Heart right ventricle (tissue), 16 donors: ENCODE data around the gene SRGAP2C. TPM values are rescaled to one million over a fixed set of nuclear protein-coding genes. Genes with fewer than 3 reads are reported as not detected.
"Not testable (repeated sequence)": the region's sequence is repeated elsewhere in the genome, so short reads cannot be mapped to it uniquely, and the experiment has no call there.

ENCODE experiments used
- ATAC-seq, 8 donors: fragments of 200-7000 bp; cut with Tn5 transposase; one replicate each; pipeline ENCODE4 v1.9.1; 2020; ENCODE audit warnings: mild to moderate bottlenecking in 8 of 8, moderate library complexity in 8 of 8, moderate number of reproducible peaks in 1 of 8
- DNase-seq, 2 donors: peaks; one replicate each; pipeline ENCODE4 v3.0.0-alpha.2; 2020
- H3K27ac ChIP-seq, 10 donors: fragments of 200-600 bp; sonication (generic) in 2 of 10; one replicate each; pipeline versions ENCODE4 v1.5.0 to v1.8.0; 2020 to 2022; ENCODE audit warnings: mild to moderate bottlenecking in 3 of 10
- H3K27me3 ChIP-seq, 7 donors: fragments of 200-600 bp; one replicate each; pipeline ENCODE4 v1.8.0; 2021 to 2022; ENCODE audit warnings: mild to moderate bottlenecking in 2 of 7
- H3K36me3 ChIP-seq, 9 donors: fragments of 200-600 bp; sonication (generic) in 1 of 9; one replicate each; pipeline versions ENCODE4 v1.5.0 to v1.8.0; 2020 to 2022; ENCODE audit warnings: mild to moderate bottlenecking in 2 of 9
- H3K4me1 ChIP-seq, 9 donors: fragments of 200-600 bp; sonication (generic) in 1 of 9; one replicate each; pipeline versions ENCODE4 v1.5.0 to v1.8.0; 2020 to 2022; ENCODE audit warnings: mild to moderate bottlenecking in 4 of 9
- H3K4me3 ChIP-seq, 10 donors: fragments of 200-600 bp; sonication (generic) in 2 of 10; one replicate each; pipeline versions ENCODE4 v1.5.0 to v1.8.0; 2020 to 2022; ENCODE audit warnings: mild to moderate bottlenecking in 7 of 10, moderate library complexity in 2 of 10
- H3K9me3 ChIP-seq, 11 donors: fragments of 200-600 bp in 10 of 11; sonication (generic) in 2 of 11; one replicate each; pipeline versions ENCODE4 v1.5.0 to v1.8.0; 2013 to 2022; ENCODE audit warnings: mild to moderate bottlenecking in 2 of 11, control low read depth in 1 of 11, moderate library complexity in 1 of 11
- WGBS, 2 donors: extraction: QIAGEN DNeasy Blood & Tissue Kit; methylation state at CpG; one replicate each; pipeline ENCODE4 v1.1.7; 2013; ENCODE audit warnings: inconsistent platforms in 1 of 2; 5-methylcytosine and 5-hydroxymethylcytosine counted together
- intact Hi-C, 10 donors: fragments of 100-400 bp; cut with DNase I; formaldehyde crosslinking; loops; one replicate each; pipeline versions ENCODE4 v1.11.1 to v1.14.2; 2022
- polyA plus RNA-seq, 2 donors: library from polyadenylated mRNA; stranded (reverse); fragments of 200-250 nt; gene quantifications; one replicate each; pipeline ENCODE4 v1.2.3, GENCODE V29; 2013
- total RNA-seq, 10 donors: library from RNA; stranded (reverse); fragmentation: NEBNext Ultra II Directional in 3 of 10; extraction: Animal tissue kit (Norgen Biotek cat#: 25700) in 3 of 10; gene quantifications; one replicate each; pipeline versions ENCODE4 v1.2.1 to v1.2.4, GENCODE V29; 2021 to 2023
- donor health status: Arrhythmogenic right ventricular cardiomyopathy.
- donor health status: ischemic (EF 13 %, LVEDD 7.1; RV severe dilation, severe dysfunction).
- donor health status: healthy with polysubstance abuse.
- donor health status: DM: no; HTN: yes; CAD: no.
- donor health status: DM: no; HTN: no; CAD: no.
- donor health status: ischemic (EF 25% LVEDD 6.9; RV normal size, moderate dysfunction).
- donor health status: ischemic (EF 25% LVEDD 5.7; RV mildly dilated, moderate dysfunction).
- donor health status: healthy.
- donor health status: DM: yes; HTN: yes; CAD: no.
- donor health status: Ischemic cardiomyopathy.
- donor health status: ischemic (EF 35%, LVEDD 5.7; RV mildly dilated, moderate dysfunction).
- donor health status: nonischemic (EF 11% LVEDD 7.7; RV severe dilation, severe dysfunction).
- donor health status: DM: yes; HTN: yes; CAD: no.
- donor health status: PGD.
- donor health status: ischemic (EF 29% LVEDD 5.4; RV normal size, mild dysfunction).
- donor health status: nonischemic (EF 23%, LVEDD 6.1; RV moderate dilation, normal function).

The SRGAP2C gene
- total and polyA plus RNA-seq, 12 donors: 3.3 to 13.4 (median 9.5) TPM

DNA sequence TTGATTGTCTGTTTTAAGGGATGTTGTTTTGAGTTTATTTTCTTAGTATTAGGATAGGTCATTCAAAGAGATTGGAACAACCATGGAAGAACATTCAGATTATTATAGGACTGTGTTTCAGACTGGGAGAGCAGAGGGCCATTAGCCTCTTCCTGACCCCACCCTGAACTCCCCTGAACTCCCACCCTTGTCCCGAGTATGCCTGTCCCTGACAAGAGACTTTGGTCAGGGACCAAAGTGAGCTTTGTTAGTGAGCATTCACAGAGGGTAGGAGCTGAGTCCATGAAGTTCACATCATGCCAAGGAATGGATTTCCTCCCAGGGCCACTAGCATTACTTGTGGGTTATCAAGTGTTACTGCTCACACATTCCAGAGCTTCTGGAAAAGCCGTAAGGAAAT lies 172.0 kb downstream of the SRGAP2C start:
- ATAC-seq, H3K4me1 ChIP-seq, H3K27ac ChIP-seq: not testable (repeated sequence)

DNA sequence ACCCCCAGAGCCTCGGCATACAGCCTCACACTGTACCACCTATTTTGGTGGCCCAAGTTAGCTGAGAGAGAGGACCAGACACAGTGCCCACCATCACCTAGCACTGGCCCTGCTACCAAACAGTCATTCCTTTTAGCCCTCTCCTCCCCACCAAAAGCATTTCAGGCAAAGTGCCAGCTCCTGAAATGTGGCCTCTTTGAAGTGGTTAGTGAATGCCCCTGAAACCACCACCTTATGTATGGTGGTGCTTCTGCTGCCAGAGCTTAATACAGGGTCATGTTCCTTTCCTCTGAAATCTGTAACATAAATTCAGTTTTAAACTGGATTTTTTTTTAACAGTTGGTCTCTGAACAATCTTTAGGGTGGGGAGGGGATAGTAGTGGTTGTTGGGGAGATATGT lies 175.8 kb downstream of the SRGAP2C start:
- H3K27ac ChIP-seq, ATAC-seq, H3K4me1 ChIP-seq, DNase-seq, H3K36me3 ChIP-seq, intact Hi-C loops, H3K4me3 ChIP-seq, H3K27me3 ChIP-seq, H3K9me3 ChIP-seq: not testable (repeated sequence)
- no CpG with 5 or more reads among the region's 1 CpG for WGBS, 2 donors

More for the DNA sequence above, 172.0 kb downstream of the SRGAP2C start:
- intact Hi-C loops, DNase-seq, H3K4me3 ChIP-seq, H3K27me3 ChIP-seq, H3K9me3 ChIP-seq, H3K36me3 ChIP-seq: not testable (repeated sequence)
- 33% methylated on average over 1 of the region's 2 CpGs; no CpG with 5 or more reads in 1 of the 2 donors for WGBS, 2 donors

DNA sequence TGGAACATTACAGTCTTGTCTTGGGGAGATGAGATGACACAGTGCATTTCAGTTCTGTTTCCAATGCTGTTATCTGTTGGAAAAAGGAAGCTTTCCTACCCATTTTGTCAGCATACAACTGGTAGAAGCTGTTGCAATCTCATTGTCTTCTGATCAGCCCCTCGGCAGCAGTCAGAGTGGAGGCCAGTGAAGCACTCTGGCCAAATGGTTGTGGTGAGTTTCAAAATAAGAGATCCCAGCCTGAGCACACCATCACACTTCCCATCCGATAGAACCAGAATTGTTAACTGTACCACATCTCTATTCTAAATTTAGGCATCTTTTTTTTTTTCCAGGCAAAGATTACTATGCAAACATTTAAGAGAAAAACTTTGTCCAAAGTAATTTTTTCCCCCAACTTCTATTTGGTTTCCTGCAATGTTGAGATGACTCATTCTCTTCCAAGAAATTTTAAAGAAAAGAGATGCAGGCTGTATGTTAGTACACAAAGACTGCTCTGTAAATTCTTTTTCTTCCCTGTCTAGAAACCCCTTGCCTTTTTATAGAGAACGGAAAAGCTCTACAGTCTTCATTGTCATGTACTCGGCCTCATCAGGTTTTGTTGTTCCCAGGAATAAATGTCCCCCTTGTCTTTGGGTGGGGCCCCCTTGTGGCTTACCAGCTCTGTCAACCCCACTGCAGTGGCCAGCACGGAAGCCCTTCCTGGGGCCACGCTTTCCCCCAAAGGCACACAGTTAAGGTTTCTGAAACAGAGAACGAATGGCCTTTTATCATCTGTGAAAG lies 176.9 kb downstream of the SRGAP2C start:
- H3K27ac ChIP-seq: peak overlapping the region in 1 of 10 donors; percentile 50
- H3K27me3 ChIP-seq, intact Hi-C loops, H3K4me3 ChIP-seq, H3K9me3 ChIP-seq, H3K4me1 ChIP-seq, DNase-seq, H3K36me3 ChIP-seq: not testable (repeated sequence)
- 45 to 59% methylated on average over 1 of the region's 7 CpGs for WGBS, 2 donors
- peak; percentile 56 to 76 (median 71) for ATAC-seq

DNA sequence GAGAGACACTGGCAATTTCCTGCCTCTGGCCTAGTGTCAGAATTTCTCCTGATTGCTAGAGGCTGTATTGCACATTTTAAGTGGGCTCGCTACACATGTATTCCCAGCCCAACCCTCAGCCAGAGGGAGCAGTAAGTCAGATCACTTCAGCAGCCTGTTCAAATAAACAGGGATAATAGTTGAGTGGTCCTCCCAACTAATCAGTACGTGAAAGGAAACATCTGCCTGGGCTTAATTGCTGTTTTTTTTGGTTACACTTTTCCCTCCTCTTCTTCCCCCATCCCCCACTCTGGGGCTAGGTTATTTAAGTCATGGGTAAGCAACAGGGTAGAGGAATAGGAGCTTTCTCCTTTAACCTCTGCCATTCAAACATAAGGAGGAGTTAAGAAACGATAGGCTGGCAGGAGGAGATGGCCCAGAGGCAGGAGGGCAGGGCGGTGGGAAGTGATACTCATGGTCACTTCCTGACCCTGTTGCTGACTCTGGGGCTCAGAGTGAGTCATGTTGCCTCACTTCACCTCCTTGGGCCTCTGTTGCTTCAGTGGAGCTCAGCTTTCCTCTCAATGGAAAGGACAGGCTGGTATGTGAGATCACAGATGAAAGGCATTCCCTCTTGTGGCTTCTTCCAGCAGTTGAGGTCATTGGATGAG lies 177.6 kb downstream of the SRGAP2C start:
- H3K27me3 ChIP-seq, H3K4me1 ChIP-seq, H3K4me3 ChIP-seq, H3K9me3 ChIP-seq, H3K36me3 ChIP-seq, intact Hi-C loops: not testable (repeated sequence)
- peak; percentile 23 to 24 for DNase-seq
- H3K27ac ChIP-seq: peak overlapping the region in 1 of 10 donors; percentile 58
- ATAC-seq: peak; percentile 65 to 91 (median 82)
- WGBS, 2 donors: 45 to 55% methylated on average over 3 of the region's 4 CpGs

DNA sequence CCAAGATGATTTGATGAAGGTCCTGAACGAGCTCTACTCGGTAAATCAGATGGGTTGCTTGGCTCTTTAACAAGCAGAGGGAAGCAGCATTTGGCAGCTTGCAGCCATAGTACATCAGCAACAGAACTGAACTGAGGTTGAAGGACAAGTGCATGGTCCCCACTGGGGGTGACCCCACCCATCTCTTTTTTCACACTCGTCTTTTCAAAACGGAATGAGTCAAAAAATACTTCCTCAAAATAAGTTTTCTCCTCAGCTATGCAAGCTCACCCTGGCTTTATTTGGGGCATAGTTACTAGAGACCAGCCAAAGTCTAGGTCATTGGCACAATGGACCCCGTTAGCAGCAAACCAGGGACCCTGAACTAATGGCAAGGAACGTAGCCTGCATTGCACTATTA lies 180.5 kb downstream of the SRGAP2C start:
- H3K27me3 ChIP-seq, H3K9me3 ChIP-seq, intact Hi-C loops, H3K4me1 ChIP-seq, DNase-seq, ATAC-seq, H3K4me3 ChIP-seq, H3K36me3 ChIP-seq, H3K27ac ChIP-seq: not testable (repeated sequence)
- WGBS, 2 donors: 83 to 89% methylated on average over 1 to 3 of the region's 6 CpGs

DNA sequence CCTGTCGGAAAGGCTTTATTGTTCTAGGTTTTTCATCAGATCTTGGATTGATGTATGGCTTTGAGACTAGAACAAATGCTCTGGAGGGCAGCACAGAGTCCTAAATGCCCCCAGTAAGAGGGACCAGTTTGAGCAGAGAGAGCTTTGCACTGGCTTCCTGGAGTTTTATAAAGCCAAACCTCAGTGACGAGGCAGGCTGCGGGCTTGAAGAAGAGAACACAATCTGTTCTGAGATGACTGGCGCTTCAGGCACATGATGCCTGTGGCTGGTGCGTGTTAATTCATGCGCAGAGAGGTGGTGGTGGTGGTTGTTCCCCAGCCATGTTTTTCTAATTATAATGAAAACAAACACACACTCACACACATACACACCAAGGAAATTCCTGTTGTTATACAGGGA lies 180.9 kb downstream of the SRGAP2C start:
- peak in 1 of 2 donors; percentile 9 for DNase-seq

DNA sequence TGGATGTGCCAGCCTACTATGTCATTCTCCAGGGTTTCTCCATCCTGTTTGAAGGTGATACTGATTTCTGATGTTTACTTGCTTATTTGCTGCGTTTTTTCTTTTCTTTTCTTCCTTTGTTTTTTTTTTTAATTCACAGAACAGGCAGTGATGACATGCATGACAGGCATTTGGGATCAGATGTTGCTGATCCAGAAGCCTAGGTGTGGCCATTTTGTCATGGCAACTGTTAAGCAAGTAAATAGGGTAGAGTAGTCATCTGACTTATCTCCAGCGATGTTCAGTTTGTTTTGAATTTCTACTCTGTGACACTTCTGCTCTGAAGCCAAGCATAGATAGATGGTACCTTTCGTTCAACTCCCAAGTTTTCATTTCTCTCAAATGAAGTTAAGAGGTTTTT lies 181.4 kb downstream of the SRGAP2C start:
- H3K4me1 ChIP-seq, H3K27ac ChIP-seq, H3K4me3 ChIP-seq, H3K36me3 ChIP-seq, H3K9me3 ChIP-seq, H3K27me3 ChIP-seq, ATAC-seq, intact Hi-C loops, DNase-seq: not testable (repeated sequence)
- WGBS, 2 donors: 100% methylated on average over 1 of the region's 3 CpGs

More for the DNA sequence above, 180.9 kb downstream of the SRGAP2C start:
- ATAC-seq: peak in 2 of 8 donors; percentile 10 to 29
- WGBS, 2 donors: 79 to 98% methylated on average over 5 of the region's 6 CpGs
- H3K9me3 ChIP-seq, H3K4me1 ChIP-seq, intact Hi-C loops, H3K27me3 ChIP-seq, H3K36me3 ChIP-seq, H3K4me3 ChIP-seq, H3K27ac ChIP-seq: not testable (repeated sequence)

DNA sequence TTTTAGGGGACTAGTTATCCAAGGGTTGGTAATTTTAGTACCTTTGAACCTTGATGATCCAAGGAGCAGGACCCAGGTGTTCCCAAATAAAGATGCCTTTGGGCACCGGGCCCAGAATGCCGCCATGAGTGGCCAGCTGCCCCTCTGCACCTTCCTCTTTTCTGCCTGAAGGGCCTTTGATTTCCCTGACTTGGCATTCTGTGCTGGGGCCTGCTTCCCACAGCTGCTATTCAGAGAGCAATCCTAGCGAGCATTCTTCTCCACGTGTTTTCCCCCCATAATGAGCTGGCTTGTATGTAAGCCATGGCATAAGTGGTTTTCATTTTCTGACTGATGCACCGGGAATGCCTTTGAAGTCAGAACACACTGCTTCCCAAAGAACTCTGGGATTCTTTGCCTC lies 184.1 kb downstream of the SRGAP2C start:
- H3K27me3 ChIP-seq, H3K36me3 ChIP-seq, H3K4me1 ChIP-seq, H3K4me3 ChIP-seq, H3K27ac ChIP-seq, DNase-seq, intact Hi-C loops, H3K9me3 ChIP-seq: not testable (repeated sequence)
- no CpG with 5 or more reads among the region's 5 CpGs for WGBS, 2 donors
- ATAC-seq: peak; percentile 22 to 74 (median 60)

DNA sequence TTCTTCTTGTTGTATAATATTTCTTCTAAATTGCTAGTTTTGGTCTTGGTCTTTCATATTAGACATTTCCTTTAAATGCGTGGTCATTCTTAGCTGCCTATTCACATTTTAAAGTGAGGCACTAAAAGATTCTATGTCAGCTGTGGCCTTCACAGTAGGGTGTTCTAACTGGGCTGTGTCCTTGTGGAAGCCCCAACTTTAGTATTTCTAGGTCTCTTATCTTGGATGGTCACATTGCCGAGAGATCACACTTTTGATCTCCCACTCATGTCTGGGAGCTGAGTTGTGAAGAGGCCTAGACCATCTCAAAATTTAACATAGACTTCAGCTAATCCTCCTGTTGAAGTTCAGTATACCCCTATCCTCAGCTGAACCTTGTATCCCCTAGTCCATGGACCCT lies 185.2 kb downstream of the SRGAP2C start:
- H3K27me3 ChIP-seq, H3K4me3 ChIP-seq, DNase-seq, intact Hi-C loops, H3K27ac ChIP-seq, H3K4me1 ChIP-seq, ATAC-seq, H3K9me3 ChIP-seq, H3K36me3 ChIP-seq: not testable (repeated sequence)
- 97 to 100% methylated on average over 1 to 2 of the region's 2 CpGs for WGBS, 2 donors

DNA sequence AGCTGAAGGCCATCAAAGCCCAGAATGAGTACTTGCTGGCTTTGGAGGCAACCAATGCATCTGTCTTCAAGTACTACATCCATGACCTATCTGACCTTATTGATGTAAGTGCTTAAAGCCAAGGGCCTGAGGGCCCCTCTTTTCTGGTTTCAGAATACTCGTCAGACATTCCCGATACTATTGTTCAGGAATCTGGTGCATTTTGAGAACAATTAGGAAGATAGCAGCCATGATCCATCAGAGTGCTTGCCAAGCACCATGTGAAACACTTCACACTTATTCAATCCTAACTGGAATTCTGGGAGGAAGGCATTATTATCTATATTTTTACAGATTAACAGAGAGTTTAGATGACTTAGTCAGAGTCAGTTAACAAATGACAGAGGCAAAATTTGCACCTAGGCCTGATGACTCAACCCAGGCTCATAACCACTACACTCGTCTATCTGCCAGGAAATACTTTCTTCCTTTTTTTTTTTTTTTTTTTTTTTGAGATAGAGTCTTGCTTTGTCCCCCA lies 190.1 kb downstream of the SRGAP2C start:
- ATAC-seq, H3K36me3 ChIP-seq, DNase-seq, H3K27ac ChIP-seq, H3K4me1 ChIP-seq, H3K9me3 ChIP-seq, H3K27me3 ChIP-seq, H3K4me3 ChIP-seq, intact Hi-C loops: not testable (repeated sequence)
- 70 to 81% methylated on average over 2 of the region's 3 CpGs for WGBS, 2 donors

DNA sequence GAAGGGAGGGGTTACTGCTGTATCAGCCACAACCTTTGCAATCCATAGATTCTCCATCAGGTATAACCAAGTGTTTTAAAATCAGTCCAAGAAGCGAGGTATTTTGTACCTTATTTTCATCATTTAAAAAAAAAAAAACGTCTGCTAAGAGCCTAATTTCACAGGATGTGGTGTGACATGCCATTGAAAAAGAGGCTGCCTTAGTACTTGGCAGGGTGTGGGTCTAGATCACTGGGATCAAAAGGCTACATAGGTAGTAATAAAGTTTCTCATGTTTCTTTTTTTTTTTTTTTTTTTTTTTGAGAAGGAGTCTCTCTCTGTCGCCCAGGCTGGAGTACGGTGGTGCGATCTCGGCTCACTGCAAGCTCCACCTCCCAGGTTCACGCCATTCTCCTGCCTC lies 192.2 kb downstream of the SRGAP2C start:
- H3K4me3 ChIP-seq, H3K4me1 ChIP-seq, H3K27me3 ChIP-seq, H3K36me3 ChIP-seq, H3K27ac ChIP-seq, DNase-seq, ATAC-seq, H3K9me3 ChIP-seq, intact Hi-C loops: not testable (repeated sequence)
- WGBS, 2 donors: 88 to 96% methylated on average over 2 to 6 of the region's 7 CpGs
